H1 (cell line): Measurements from ENCODE around the gene ZFP91. TPM values are rescaled to one million over a fixed set of nuclear protein-coding genes. Genes with fewer than 3 reads are reported as not detected.

Experiments used
- polyA plus RNA-seq, 7 experiments: library from polyadenylated mRNA; depleted of rRNA in 3 of 7; stranded (reverse) in 5 of 7; unstranded in 2 of 7; fragments of >200 nt in 5 of 7; fragments of 200-250 nt in 2 of 7; gene quantifications; 1 replicate in 5 of 7; 2 replicates in 1 of 7; 4 replicates in 1 of 7; pipeline versions ENCODE4 v1.2.1 to v1.2.3, GENCODE V29; 2011 to 2013; ENCODE audit warnings: missing spikeins in 2 of 7, mixed read lengths in 2 of 7
- total RNA-seq: library from RNA; stranded (reverse); fragmentation: NEBNext Ultra II Directional; extraction: Animal tissue kit (Norgen Biotek cat#: 25700); gene quantifications from 2 replicates; pipeline ENCODE4 v1.2.1, GENCODE V29; 2021

ZFP91 gene
- total and polyA plus RNA-seq, 2 of the 8 experiments (the other 6 are each of a cell fraction or from before 2014, with no cell fraction given) = 10.7 to 29.0 TPM

Other genes starting within 250 kb of the ZFP91 start
- gene OR5B17, start 220.0 kb upstream of the ZFP91 start, total RNA-seq = not detected in 2 replicates
- gene OR5B17, start 220.0 kb upstream of the ZFP91 start, polyA plus RNA-seq (2011; rRNA removed) = not detected in 2 replicates
- not detected in 2 replicates for gene OR5B3, start 172.2 kb upstream of the ZFP91 start, total RNA-seq
- gene OR5B3, start 172.2 kb upstream of the ZFP91 start, polyA plus RNA-seq (2011; rRNA removed) = not detected in 2 replicates
- not detected in 2 replicates for gene OR5B2, start 150.9 kb upstream of the ZFP91 start, total RNA-seq
- gene OR5B2, start 150.9 kb upstream of the ZFP91 start, polyA plus RNA-seq (2011; rRNA removed) = 0.06 TPM in 2 replicates
- not detected in 2 replicates for gene OR5B12, start 136.8 kb upstream of the ZFP91 start, total RNA-seq
- gene OR5B12, start 136.8 kb upstream of the ZFP91 start, polyA plus RNA-seq (2011; rRNA removed) = not detected in 2 replicates
- gene OR5B21, start 71.0 kb upstream of the ZFP91 start, total RNA-seq = not detected in 2 replicates
- gene OR5B21, start 71.0 kb upstream of the ZFP91 start, polyA plus RNA-seq (2011; rRNA removed) = not detected in 2 replicates
- 0.69 and 1.4 TPM in 2 replicates for gene LPXN, start 3.2 kb upstream of the ZFP91 start, total RNA-seq
- gene LPXN, start 3.2 kb upstream of the ZFP91 start, polyA plus RNA-seq (2011; rRNA removed) = 2.5 and 2.7 TPM in 2 replicates
- 1.5 and 1.9 TPM in 2 replicates for gene CNTF, start 43.6 kb downstream of the ZFP91 start, total RNA-seq
- gene CNTF, start 43.6 kb downstream of the ZFP91 start, polyA plus RNA-seq (2011; rRNA removed) = 0.33 and 0.41 TPM in 2 replicates
- not detected in 2 replicates for gene GLYAT, start 152.9 kb downstream of the ZFP91 start, total RNA-seq
- gene GLYAT, start 152.9 kb downstream of the ZFP91 start, polyA plus RNA-seq (2011; rRNA removed) = not detected in 2 replicates